GM19324 (cell line): ENCODE results near the gene SMG6.
"Not testable (repeated sequence)": the region's sequence is repeated elsewhere in the genome, so short reads cannot be mapped to it uniquely, and the experiment has no call there.

Experiments used
- ATAC-seq: cut with Tn5 transposase; IDR thresholded peaks from one replicate; pipeline ENCODE4 v1.9.1; 2021; ENCODE audit warnings: mild to moderate bottlenecking, moderate library complexity; ENCODE audit not compliant: unreplicated experiment, low FRiP score

Gene SMG6

DNA sequence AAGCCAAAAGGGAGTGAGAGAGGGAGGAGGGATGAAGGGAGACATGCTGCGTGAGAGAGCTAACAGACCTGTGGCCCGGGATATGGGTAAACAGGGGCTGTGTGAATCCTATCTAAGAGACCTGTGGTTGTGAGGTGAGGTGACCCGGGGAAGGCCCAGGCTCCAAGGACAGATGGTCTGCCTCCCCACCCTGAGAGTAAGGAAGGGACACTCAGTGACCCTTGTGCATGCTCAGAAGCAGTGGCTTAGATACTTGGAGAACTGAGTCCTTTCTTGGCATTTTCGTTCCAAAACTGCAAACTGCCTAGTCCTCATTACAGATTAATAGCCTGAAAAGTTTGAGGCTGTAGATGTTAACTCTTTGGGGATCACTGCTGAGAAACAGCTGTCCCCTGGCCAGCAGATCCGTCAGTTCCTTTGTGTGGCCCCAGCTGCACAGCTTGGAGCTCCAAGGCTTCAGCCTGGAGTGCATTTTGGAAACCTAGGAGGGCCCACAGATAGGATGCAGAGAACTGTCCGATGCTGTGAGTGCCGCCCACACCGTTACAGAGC lies 121.6 kb downstream of the SMG6 start:
- no peak for ATAC-seq

DNA sequence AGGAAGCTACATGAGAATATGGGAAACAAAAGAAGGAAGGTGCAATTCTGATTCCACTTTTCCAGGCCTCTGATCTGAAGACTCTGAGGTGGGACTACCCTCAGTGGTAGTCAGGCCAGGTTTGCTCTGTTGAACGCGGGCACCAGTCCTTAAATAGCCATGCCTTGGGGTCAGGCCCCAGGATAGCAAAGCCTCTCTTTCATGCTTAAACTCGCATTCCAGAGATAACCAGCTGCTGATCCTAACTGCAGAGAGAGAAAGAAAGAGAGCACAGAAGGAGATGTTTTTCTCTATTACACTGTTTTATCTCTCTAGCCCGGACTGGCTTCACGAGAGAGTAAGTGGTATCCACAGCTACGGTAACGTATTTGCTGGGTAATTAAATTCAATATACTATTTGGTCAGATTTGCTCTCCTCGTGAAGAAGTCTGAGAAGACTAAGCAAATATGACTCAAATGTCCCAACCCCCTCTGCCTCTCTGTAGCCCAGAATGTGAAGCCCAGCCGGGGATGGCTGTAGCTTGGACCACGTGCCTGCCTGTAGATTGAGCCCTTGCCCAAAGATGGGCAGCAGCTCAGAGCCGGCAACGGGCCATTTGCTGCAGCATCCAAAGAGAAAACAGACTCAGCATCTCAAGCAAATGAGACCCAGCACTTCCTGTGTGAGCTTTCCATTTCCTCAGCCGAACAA lies 122.2 kb downstream of the SMG6 start:
- no peak for ATAC-seq

DNA sequence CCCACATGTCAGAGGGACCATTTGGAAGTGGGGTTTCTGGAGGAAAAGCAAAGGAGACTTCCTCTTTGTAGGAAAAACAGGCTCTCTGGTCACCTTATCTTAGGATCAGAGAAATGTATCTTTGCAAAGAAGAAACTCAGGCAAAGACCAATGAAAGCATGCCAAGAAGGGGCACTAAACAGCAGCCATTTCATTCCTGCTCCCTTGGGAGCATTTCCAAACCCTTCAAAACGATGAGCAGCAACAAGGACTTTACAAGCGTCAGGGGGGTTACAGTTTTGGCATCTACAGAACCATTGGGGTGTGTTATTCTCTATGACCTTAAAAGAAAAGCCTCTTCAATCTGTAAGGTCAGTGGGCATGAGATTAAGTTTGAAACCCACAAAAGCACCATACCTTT lies 122.8 kb downstream of the SMG6 start:
- ATAC-seq, result no peak

DNA sequence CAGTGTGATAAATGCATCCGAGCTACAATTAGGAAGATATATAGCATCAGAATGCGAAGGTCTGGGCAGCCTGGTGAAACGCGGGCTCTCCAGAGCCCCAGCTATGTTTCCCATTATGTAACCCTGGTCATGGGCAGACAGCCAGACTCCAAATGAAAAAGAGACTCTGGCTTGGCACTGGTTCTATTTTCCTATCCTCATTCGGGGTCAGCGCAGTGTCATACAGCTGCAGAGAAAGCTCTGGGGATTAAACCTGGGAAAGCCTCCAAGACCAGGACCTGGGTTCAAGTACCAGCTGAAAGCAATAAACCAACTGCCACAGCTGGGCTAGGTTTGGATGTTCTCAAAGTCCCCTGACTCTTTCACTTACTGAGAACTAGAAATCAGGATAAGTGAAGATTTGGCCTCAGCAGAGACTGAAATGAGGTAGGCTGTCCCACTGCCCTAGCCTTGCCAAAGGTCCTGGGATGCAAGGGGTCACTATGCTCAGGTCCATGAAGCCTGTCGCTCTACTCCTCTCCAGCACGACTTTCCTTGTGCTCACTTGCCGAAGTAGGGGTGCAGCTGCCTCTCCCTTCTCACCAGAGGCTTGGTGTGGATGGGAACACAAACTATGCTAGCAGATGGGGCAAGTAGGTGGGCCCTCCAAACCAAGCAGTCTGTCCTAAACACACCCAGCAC lies 123.8 kb downstream of the SMG6 start:
- no peak for ATAC-seq

DNA sequence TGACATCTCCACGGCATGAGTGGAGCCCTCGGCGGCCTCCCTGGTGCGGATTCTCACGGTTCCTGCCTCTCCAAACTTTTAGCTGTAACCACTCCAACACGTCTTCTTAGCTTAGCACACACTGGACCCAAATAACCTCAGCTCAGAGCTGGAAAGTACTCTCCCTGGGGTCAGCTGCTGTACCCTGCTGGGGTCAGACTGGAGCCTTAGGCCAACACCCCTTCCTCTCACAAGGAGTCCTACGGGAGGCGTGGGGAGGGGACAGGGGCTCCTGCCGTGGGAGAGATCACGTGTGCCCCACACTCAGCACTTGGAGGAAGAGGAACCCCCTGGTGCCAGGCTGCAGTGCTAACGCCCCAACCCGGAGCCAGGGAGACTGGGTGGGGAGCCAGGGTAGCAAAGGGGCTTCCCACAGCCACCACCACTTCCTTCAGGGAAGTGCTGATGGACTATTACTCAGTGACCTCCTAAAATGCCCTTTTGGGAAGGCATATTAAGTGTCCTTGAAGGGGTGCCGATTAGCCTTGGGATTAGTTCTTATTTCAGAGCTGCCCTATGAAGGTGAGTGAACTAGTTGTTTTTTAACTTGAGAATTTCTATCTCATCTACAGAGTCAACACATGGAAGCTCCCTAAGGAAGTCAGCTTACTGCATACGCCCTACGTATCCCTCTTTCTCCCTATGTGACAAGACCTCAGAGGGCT lies 124.6 kb downstream of the SMG6 start:
- no peak for ATAC-seq

DNA sequence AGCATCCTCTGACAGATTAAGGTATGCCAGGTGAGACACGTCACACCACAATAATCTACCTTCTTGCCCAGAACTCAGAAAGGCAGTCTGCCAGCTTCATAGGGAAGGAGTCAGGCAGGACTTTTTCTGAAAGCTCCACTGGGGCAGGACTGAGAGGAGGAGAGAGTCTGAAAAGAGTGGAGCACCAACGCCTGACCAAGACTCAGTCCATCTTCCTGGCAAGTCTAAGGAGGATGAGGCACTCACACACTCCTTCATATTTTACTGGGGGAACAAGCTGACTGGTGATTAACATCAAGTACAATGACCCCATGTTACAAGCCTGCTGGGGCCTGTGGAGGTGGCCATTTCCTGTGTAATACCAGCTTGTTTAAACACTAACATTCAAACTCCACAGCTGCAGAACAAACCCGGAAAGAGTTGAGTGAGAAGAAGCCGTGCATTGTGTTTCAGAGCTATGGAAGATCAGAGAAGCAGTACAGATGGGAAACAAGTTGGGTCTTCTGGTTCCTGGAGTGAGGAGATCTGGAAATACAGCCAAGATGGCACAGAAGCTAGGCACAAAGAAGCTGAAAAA lies 126.3 kb downstream of the SMG6 start:
- no peak for ATAC-seq

DNA sequence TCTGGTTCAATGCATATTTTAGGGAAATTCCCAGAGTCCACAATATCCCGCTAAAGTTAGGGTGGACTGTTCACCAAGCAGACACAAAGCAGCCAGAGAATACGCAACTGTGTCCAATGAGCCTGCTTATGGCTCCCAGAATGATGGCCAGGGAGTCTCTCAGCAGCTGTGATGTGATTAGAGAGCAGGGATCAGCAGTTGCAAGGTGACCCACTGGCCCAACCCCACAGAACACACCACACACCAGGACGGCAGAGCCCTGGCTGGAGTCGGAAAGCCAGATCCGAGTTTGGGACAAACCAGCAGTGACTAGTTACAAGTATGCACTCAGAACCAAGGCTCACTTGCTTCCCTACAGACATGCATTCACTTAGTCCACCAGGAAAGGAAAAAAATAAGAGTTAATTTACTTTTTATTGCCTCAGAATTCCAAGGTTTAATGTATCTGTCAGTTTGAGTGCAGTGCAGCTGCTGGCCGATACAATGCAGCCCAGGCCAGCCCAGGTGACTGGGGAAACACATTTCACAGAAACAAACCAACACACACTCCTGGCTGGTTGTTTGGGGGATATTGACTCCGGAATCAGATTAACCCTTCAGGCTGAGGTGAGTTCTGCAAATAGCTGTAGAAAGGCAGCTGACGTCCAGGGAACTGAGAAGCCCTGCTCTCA lies 127.0 kb downstream of the SMG6 start:
- no peak for ATAC-seq

DNA sequence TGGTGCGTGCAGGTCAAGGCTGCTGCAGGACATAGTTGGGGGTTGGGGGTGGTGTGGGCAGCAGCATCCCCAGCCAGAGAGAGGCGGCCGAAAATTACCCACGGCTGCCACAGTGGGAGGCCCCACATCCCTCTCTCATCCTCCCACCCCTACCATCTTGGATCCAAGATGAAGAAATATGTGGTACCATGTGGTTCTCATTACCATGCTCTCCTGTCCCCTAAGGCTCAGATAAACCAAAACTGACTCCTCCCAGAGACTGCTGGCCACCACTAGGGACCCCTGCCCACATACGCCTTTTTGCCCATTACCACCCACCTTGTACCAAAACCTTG lies 128.3 kb downstream of the SMG6 start:
- ATAC-seq, result no peak

DNA sequence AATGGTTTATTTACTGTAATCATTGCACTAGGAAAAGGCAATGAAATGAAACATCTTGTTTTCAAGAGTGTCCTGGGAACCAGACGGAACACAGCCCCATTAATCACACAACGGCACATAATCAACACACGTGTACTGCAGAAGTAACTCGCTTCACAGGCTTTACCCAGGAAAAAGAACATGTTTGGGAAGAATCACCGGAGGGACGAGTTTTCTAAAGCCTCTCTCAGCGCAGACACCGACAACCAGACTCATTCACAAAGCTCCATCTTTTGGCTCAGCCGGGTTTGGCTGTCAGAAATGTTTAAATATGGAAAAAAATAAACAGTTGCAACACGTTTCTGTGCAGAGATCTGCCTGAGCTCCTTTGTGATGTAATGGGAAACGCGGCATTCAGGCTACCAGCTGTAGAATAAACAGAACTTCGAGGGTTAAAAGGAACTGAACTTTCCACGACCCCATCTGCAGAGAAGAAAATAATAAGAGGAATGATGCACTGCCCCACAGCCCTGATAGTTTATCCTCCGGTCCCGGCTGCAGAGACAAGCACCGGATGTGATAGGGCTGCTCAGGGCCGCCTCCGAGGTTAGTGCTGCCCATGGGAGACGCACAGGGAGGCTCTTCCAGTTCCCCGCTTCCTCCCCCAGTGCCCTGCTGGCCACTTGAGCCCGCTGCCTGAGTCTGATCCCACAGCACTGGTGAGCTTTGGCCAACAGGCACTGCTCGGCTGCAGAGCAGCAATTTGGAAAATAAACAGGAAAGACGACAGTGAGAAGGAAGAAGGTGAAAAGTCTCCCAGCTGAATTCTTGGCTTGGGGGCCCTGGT lies 128.9 kb downstream of the SMG6 start:
- ATAC-seq, result no peak

DNA sequence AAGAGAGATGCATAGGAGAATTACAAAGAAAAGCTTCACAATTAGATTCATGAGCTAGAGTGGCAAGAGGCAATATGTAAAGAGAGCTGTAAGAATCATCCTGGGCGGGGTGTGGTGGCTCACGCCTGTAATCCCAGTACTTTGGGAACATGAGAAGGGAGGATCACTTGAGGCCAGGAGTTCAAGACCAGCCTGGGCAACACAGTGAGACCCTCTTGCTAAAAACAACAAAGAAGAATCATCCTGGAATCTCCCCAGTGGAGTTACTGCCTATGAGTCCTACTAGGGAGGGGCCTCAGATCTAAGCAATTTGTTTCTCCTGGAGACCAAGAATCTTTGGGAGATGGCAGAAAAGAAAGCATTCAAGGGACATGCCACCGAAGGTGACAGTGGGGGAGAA lies 129.6 kb downstream of the SMG6 start:
- no peak for ATAC-seq

DNA sequence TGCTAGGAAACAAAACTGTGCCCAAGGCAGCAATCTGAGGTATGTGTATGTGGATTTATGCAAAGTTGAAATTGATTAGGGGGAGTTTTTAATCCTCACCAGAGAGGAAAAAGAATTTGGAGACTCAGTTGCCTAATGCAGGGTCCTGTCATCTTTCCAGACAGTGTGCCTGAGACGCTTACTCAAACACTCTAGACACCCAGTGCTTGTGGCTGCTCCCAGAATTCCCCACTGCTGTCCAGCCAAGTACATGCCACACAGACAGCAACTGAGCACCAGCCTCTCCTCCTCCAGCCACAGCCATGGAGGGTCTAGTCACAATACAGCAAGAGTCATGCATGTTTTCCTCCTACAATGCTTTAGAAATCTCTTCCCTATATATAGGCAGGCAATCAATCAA lies 130.6 kb downstream of the SMG6 start:
- no peak for ATAC-seq

DNA sequence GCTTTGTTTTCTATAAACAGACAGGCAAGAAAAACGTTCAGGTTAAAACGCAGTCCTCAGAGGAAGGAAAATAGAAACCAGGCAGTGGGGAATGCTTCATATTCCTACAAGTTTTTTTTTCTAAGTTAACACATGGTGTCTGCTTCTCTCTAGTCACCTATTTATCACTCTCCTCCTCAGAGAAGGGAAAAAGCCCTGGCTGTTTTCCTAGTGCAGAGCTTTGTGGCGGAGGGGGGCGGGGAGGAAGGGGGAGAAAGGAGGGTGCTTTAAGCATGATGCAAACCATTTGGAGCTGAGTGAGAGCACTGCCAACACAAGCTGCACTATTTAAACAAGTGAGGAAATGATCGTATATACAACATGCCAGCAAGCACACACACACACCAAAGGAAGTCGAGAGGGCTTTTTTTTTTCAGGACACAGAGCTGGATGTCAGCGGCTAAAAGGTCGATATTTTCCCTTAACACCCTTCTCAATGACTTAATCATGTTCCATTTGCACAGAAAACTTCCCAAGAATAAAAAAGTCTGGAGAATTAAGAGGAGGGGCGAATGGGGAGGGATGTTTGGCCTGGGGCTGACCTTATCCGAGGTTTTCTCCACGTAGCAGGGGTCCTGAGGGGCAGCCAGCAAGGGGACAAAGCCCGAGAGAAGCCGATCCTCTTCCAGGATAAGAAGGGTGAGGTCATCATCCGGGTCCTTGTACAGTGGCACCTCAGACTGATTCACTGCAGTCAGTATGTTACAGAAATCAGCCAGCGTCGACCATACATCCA lies 131.3 kb downstream of the SMG6 start:
- ATAC-seq, result no peak

DNA sequence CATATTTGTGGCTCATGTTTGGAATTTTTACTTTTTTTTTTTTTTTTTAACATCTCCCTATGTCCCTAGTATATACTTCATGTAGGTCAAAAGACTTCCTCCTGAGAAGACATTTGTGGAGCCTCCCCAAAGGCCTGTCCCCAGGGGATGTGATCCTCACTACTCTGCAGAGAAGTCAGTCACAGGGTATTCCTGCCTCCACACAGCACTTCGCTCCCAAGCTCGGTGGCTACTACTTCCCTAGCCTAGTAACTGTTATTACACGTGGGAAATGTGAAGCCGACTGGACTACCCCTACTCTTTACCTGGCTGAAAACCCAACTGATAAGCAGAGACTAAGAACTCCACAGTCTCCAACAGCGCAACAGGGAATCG lies 131.9 kb downstream of the SMG6 start:
- ATAC-seq, result no peak

DNA sequence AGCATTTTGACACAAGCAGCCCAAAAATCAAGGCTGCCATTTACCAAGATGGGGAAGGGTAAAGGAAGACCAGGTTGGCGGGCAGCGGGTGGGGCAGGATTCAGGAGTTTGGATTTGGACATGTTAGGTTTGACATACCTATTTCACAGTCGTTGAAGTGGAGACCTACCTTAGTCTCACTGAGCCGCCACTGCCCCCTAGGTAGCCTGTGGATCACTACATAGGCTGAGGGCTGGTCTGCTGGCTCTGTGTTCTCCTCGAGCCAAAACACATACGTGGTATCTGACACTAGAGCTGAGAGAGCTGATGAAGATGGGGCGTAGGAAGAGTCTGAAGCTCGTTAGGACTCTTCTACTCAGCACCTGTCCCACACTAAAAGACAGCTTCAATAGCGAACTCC lies 133.6 kb downstream of the SMG6 start:
- ATAC-seq, result no peak

DNA sequence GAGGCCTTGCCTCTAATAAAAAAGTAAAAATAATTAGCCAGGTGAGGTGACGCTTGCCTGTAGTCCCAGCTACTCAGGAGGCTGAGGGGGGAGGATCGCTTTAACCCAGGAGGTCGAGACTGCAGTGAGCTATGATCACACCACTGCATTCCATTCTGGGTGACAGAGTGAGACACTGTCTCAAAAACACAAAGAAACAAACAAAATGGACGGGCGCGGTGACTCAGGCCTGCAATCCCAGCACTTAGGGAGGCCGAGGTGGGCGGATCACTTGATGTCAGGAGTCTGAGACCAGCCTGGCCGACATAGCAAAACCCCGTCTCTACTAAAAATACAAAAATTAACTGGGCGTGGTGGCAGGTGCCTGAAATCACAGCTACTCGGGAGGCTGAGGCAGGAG lies 137.9 kb downstream of the SMG6 start:
- ATAC-seq, result not testable (repeated sequence)

DNA sequence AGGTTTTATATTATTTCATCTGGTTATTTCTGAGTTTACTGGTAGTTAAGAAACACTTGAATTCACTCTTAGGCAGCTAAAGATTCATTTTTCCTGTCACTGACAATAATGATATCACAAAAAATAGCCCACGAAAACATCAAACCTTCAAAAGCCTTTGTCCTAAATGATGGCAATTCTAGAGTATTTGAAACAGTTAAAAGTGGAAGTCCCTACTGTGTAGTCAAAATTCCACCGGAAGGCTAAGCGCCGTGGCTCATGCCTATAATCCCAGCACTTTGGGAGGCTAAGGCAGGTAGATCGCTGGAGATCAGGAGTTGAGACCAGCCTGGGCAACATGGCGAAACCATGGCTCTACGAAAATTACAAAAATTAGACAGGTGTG lies 145.2 kb downstream of the SMG6 start:
- no peak for ATAC-seq

DNA sequence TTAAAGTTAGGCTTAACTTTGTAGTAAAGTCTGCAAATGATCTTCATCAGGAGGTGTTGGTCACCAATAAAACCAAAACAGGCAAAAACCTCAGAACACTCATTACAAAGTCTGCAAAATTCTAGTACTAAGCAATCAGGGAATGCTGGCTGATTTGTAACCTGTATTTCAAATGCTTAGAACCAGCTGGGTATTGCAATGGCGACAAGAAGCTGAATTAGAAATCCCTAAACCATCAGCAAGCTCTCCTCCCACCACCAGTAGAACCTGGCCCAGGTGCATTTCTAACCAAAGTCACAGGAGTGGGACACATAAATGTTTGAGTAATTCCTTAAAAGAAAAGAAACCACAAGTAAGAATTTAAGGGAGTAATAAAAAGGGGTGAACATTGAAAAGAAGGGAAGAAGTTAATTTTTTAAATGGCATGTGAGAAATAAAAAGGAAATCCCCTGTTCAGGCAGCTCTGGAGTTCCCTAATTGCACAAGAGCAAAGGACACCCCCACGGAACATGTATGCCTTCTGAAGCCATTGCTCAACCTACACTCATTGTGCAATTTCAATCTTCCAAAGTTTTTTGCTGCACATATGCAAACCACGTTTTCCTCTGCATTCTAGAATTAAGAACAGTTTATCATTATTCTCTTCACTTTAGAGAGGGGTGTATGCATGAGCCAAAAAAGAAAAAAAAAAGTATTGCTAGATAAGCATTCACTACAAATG lies 145.8 kb downstream of the SMG6 start:
- no peak for ATAC-seq

DNA sequence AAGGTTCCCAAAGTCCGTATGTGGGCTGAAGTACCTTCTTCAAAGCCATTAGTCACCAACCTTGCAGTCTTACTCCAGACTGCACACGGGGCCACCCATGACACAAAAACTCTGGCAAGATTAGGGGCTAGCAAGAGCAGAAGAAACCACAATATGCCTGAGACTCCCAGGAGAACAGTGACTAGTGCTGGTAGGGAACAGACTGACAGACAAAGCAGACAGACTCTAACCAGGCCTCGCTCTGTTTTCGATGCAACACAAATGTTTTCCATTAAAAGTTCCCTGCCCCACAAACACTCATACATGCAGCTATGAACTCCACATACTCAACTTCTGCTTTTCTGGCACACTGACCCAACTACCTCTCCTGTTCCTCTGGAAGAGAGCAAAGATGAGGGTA lies 146.5 kb downstream of the SMG6 start:
- no peak for ATAC-seq

DNA sequence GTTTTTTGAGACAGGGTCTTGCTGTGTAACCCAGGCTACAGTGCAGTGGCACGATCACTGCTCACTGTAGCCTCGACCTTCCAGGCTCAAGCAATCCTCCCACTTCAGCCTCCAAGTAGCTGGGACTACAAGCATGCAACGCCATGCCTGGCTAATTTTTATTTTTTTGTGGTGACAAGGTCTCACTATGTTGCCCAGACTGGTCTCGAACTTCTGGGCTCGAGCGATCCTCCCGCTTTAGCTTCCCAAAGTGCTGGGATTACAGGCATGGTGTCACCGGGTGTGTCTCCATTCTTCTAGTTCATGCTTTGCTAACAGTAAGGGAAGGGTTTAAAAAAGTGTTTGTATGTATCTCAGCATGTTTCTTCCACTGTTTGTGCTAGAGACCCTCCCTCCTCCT lies 146.9 kb downstream of the SMG6 start:
- no peak for ATAC-seq
